RWPE2 (cell line): ENCODE measurements around the gene TGFBR3L.

Experiments used
- ATAC-seq: fragments of 200-7000 bp; cut with Tn5 transposase; 3 replicates; pipeline ENCODE4 v1.9.1; 2021; ENCODE audit warnings: low read depth
- DNase-seq: peaks from one replicate; pipeline ENCODE4 v3.0.0-alpha.2; 2020; ENCODE audit warnings: low spot score
- H3K27ac ChIP-seq: fragments of 450-650 bp; 2 replicates; pipeline ENCODE4 v1.5.1; 2017; ENCODE audit warnings: mild to moderate bottlenecking; ENCODE audit not compliant: poor library complexity, severe bottlenecking
- H3K27me3 ChIP-seq: fragments of 250-450 bp; sonication (Bioruptor Pico); 2 replicates; pipeline ENCODE4 v1.5.1; 2021; ENCODE audit warnings: mild to moderate bottlenecking, moderate library complexity; ENCODE audit not compliant: insufficient read depth, poor library complexity, severe bottlenecking
- H3K36me3 ChIP-seq: fragments of 250-450 bp; sonication (Bioruptor Pico); 2 replicates; pipeline ENCODE4 v1.5.1; 2020; ENCODE audit warnings: low read depth, mild to moderate bottlenecking, moderate library complexity
- H3K4me1 ChIP-seq: fragments of 250-450 bp; sonication (Bioruptor Pico); 2 replicates; pipeline ENCODE4 v1.5.1; 2021; ENCODE audit warnings: mild to moderate bottlenecking, moderate library complexity; ENCODE audit not compliant: insufficient read depth, poor library complexity, severe bottlenecking
- H3K4me3 ChIP-seq: fragments of 250-450 bp; sonication (Bioruptor Pico); 2 replicates; pipeline ENCODE4 v1.5.1; 2021; ENCODE audit warnings: mild to moderate bottlenecking, moderate library complexity; ENCODE audit not compliant: severe bottlenecking
- H3K9me3 ChIP-seq: fragments of 250-450 bp; sonication (Bioruptor Pico); 2 replicates; pipeline ENCODE4 v1.5.1; 2021; ENCODE audit warnings: mild to moderate bottlenecking, moderate library complexity; ENCODE audit not compliant: severe bottlenecking
- CTCF ChIP-seq: fragments of 450-650 bp; IDR thresholded peaks from one replicate; pipeline ENCODE4 v1.5.1; 2017; ENCODE audit warnings: mild to moderate bottlenecking, moderate library complexity; ENCODE audit not compliant: poor library complexity, severe bottlenecking

Gene TGFBR3L

GRCh38 chr19:7868326-7868670 is 46.3 kb upstream of the TGFBR3L start:
- TF ChIP-seq CTCF, result no peak
- no peaks in the 10 kb centered on the region for H3K27me3 ChIP-seq
- DNase-seq (peak; percentile 50), ATAC-seq (no peak)
- H3K4me3 ChIP-seq, result peak overlapping the region; percentile 36
- no peaks in the 10 kb centered on the region for H3K9me3 ChIP-seq
- H3K4me1 ChIP-seq, result peaks cover 3% of the 10 kb centered on the region
- H3K27ac ChIP-seq, result no peak overlapping the region
- no peaks in the 10 kb centered on the region for H3K36me3 ChIP-seq

- Histone ChIP-seq H3K36me3 (no peaks in the 10 kb centered on the region), H3K27ac (no peak overlapping the region), H3K4me3 (peak overlapping the region; percentile 36), H3K9me3 (no peaks in the 10 kb centered on the region), H3K4me1 (peaks cover 3% of the 10 kb centered on the region), H3K27me3 (no peaks in the 10 kb centered on the region)
- ATAC-seq (peak; percentile 48), DNase-seq (peak; percentile 83)
- peak; percentile 89 for TF ChIP-seq CTCF
Observed at GRCh38 chr19:7868671-7869452, 45.8 kb upstream of the TGFBR3L start.

GRCh38 chr19:7869453-7869909 is 45.1 kb upstream of the TGFBR3L start:
- H3K9me3 ChIP-seq, result no peaks in the 10 kb centered on the region
- peaks cover 1% of the 10 kb centered on the region for H3K27me3 ChIP-seq
- H3K36me3 ChIP-seq, result no peaks in the 10 kb centered on the region
- H3K4me3 ChIP-seq, result peak overlapping the region; percentile 36
- peaks cover 3% of the 10 kb centered on the region for H3K4me1 ChIP-seq
- ATAC-seq (peak; percentile 33), DNase-seq (peak; percentile 75)
- TF ChIP-seq CTCF, result peak; percentile 70
- H3K27ac ChIP-seq, result no peak overlapping the region

GRCh38 chr19:7869910-7870511 is 44.6 kb upstream of the TGFBR3L start:
- Histone ChIP-seq H3K27me3 (peaks cover 6% of the 10 kb centered on the region), H3K4me1 (peaks cover 3% of the 10 kb centered on the region), H3K9me3 (no peaks in the 10 kb centered on the region), H3K27ac (no peak overlapping the region), H3K36me3 (no peaks in the 10 kb centered on the region), H3K4me3 (peak overlapping the region; percentile 36)
- ATAC-seq, result peak; percentile 17
- TF ChIP-seq CTCF, result no peak
- DNase-seq, result peak; percentile 87
